Type B pancreatic cell (in vitro differentiated cells): ENCODE data around the gene PSMD10. TPM values are rescaled to one million over a fixed set of nuclear protein-coding genes. Genes with fewer than 3 reads are reported as not detected.

Experiments used
- DNase-seq: peaks from one replicate; pipeline ENCODE4 v3.0.0; 2021; ENCODE audit warnings: mixed read lengths; ENCODE audit not compliant: unreplicated experiment; ENCODE audit errors: extremely low spot score
- H3K27ac Mint-ChIP-seq: 2 replicates; pipeline ENCODE4 v1.8.0; 2021; ENCODE audit warnings: mild to moderate bottlenecking, mixed read lengths
- H3K27me3 Mint-ChIP-seq: 2 replicates; pipeline ENCODE4 v1.8.0; 2021; ENCODE audit warnings: mixed read lengths
- H3K36me3 Mint-ChIP-seq: 2 replicates; pipeline ENCODE4 v1.8.0; 2021; ENCODE audit warnings: mixed read lengths
- H3K4me1 Mint-ChIP-seq: one replicate; pipeline ENCODE4 v1.8.0; 2021; ENCODE audit warnings: mixed read lengths; ENCODE audit not compliant: unreplicated experiment
- H3K4me3 Mint-ChIP-seq: 2 replicates; pipeline ENCODE4 v1.8.0; 2021; ENCODE audit warnings: mild to moderate bottlenecking, mixed read lengths
- H3K9me3 Mint-ChIP-seq: 2 replicates; pipeline ENCODE4 v1.8.0; 2021; ENCODE audit warnings: mixed read lengths
- CTCF ChIP-seq: fragments of 200-600 bp; sonication (generic); conservative IDR thresholded peaks from 2 replicates; pipeline ENCODE4 v1.5.0; 2021; ENCODE audit warnings: antibody characterized with exemption, mild to moderate bottlenecking
- total RNA-seq: library from RNA; stranded (reverse); gene quantifications from 2 replicates; pipeline ENCODE4 v1.2.1, GENCODE V29; 2021; ENCODE audit warnings: low replicate concordance

Gene PSMD10
- total RNA-seq, 1 donor from 2014 or later, result 88.3 TPM

- Mint-ChIP-seq H3K4me1 (no peaks in the 10 kb centered on the region), H3K27me3 (peaks cover 12% of the 10 kb centered on the region), H3K27ac (no peak overlapping the region), H3K36me3 (no peaks in the 10 kb centered on the region), H3K4me3 (no peak overlapping the region), H3K9me3 (no peaks in the 10 kb centered on the region)
- TF ChIP-seq CTCF, result no peak
- DNase-seq, result no peak
Observed at GRCh38 chrX:108064613-108065012, 26.7 kb downstream of the PSMD10 start.

DNA sequence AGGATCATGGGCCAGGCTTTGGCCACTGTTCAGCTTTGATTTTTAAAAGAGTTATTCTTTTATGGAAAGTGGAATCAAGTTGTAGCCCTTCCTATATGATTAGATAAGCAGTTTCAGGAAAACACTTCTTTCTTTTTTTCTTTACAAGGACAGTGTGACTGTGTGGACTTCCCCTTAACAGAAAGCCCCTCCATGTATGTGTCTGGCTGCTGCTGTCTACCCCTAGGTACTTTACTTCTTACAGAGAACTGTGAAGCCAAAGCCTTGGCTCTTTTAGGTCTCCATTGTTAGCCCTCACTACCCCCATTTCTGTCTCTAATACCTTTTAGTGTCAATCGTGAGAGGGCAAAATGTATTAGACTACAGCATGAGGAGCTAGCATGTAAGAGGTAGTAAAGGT is 27.3 kb downstream of the PSMD10 start:
- peaks cover 9% of the 10 kb centered on the region for H3K27me3 Mint-ChIP-seq
- DNase-seq, result no peak
- TF ChIP-seq CTCF, result no peak
- H3K36me3 Mint-ChIP-seq, result no peaks in the 10 kb centered on the region
- H3K9me3 Mint-ChIP-seq, result no peaks in the 10 kb centered on the region
- no peaks in the 10 kb centered on the region for H3K4me1 Mint-ChIP-seq
- H3K4me3 Mint-ChIP-seq, result no peak overlapping the region
- no peak overlapping the region for H3K27ac Mint-ChIP-seq

DNA sequence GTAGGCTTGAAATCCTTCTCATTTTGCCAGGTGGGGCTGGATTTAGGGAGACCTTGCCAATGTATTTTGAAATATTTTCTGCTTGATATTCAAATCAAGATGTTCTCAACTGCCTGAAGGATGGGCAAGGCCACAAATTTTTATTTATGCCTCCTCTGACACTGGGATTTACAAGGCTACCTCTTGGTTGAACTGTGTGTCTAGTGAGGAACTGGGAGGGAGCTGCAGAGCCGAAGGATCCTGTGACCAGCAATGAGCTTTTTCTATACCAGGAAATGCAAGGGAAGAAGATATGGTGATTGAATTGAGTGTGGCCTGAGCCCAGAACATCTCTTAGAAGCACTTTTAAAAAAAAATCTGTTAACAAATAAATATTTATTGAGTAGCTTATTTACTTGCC is 31.5 kb downstream of the PSMD10 start:
- Mint-ChIP-seq H3K27ac (no peak overlapping the region), H3K4me1 (no peaks in the 10 kb centered on the region), H3K27me3 (peaks cover 4% of the 10 kb centered on the region), H3K9me3 (no peaks in the 10 kb centered on the region), H3K36me3 (no peaks in the 10 kb centered on the region), H3K4me3 (no peak overlapping the region)
- no peak for DNase-seq
- TF ChIP-seq CTCF, result no peak

GRCh38 chrX:108055546-108055945 is 35.8 kb downstream of the PSMD10 start:
- H3K27me3 Mint-ChIP-seq, result peaks cover 4% of the 10 kb centered on the region
- H3K9me3 Mint-ChIP-seq, result no peaks in the 10 kb centered on the region
- DNase-seq, result no peak
- no peak for TF ChIP-seq CTCF
- H3K36me3 Mint-ChIP-seq, result no peaks in the 10 kb centered on the region
- H3K4me1 Mint-ChIP-seq, result no peaks in the 10 kb centered on the region
- H3K4me3 Mint-ChIP-seq, result no peak overlapping the region
- no peak overlapping the region for H3K27ac Mint-ChIP-seq

DNA sequence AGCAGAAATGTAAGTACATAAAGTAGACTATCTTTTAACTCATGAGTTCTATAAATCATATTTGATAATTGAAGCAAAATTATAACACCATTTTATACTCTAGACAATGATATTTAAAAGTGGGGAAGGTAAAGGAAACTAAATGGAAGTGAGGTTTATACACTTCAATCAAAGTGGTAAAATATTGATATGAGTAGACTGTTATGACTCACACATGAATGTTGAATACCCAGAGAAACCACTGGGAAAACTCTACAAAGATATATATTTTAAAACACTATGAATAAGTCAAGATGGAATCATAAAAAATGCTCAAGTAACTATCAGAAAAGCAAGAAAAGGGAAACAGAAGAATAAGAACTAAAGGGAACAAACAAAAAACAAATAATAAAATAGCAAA is 38.1 kb downstream of the PSMD10 start:
- no peak for DNase-seq
- Mint-ChIP-seq H3K4me3 (no peak overlapping the region), H3K36me3 (no peaks in the 10 kb centered on the region), H3K27me3 (peaks cover 4% of the 10 kb centered on the region), H3K9me3 (no peaks in the 10 kb centered on the region), H3K27ac (no peak overlapping the region), H3K4me1 (no peaks in the 10 kb centered on the region)
- TF ChIP-seq CTCF, result no peak

- no peaks in the 10 kb centered on the region for H3K4me1 Mint-ChIP-seq
- TF ChIP-seq CTCF, result no peak
- no peak overlapping the region for H3K4me3 Mint-ChIP-seq
- no peak for DNase-seq
- no peaks in the 10 kb centered on the region for H3K36me3 Mint-ChIP-seq
- no peaks in the 10 kb centered on the region for H3K27me3 Mint-ChIP-seq
- no peak overlapping the region for H3K27ac Mint-ChIP-seq
- H3K9me3 Mint-ChIP-seq, result no peaks in the 10 kb centered on the region
Observed at GRCh38 chrX:108049649-108050048, 41.7 kb downstream of the PSMD10 start.
